Ishikawa (cell line): ENCODE measurements around the gene TFB1M.

Source experiments
- CEBPB ChIP-seq: IDR thresholded peaks from 2 replicates; pipeline ENCODE4 v1.6.1; 2012
- CREB1 ChIP-seq: IDR thresholded peaks from 2 replicates; pipeline ENCODE4 v1.6.1; 2012; ENCODE audit warnings: low read depth
- EGR1 ChIP-seq: IDR thresholded peaks from 2 replicates; pipeline ENCODE4 v1.6.1; 2012
- EP300 ChIP-seq: IDR thresholded peaks from 2 replicates; pipeline ENCODE4 v1.6.1; 2012; ENCODE audit warnings: borderline replicate concordance
- FOXM1 ChIP-seq: IDR thresholded peaks from 2 replicates; pipeline ENCODE4 v1.6.1; 2012; ENCODE audit warnings: low read depth, borderline replicate concordance
- NFIC ChIP-seq: IDR thresholded peaks from 2 replicates; pipeline ENCODE4 v1.6.1; 2012
- RAD21 ChIP-seq: IDR thresholded peaks from 2 replicates; pipeline ENCODE4 v1.6.1; 2012; ENCODE audit warnings: low read depth
- TAF1 ChIP-seq: IDR thresholded peaks from 2 replicates; pipeline ENCODE4 v1.6.1; 2012; ENCODE audit warnings: low read depth, mild to moderate bottlenecking
- TCF12 ChIP-seq: IDR thresholded peaks from 2 replicates; pipeline ENCODE4 v1.6.1; 2012; ENCODE audit warnings: low read depth
- TEAD4 ChIP-seq: IDR thresholded peaks from 2 replicates; pipeline ENCODE4 v1.6.1; 2012
- YY1 ChIP-seq: IDR thresholded peaks from 2 replicates; pipeline ENCODE4 v1.6.1; 2012; ENCODE audit warnings: low read depth
- ZBTB7A ChIP-seq: IDR thresholded peaks from 2 replicates; pipeline ENCODE4 v1.6.1; 2012; ENCODE audit warnings: low read depth
- TF ChIP-seq, protein P1 (sequence below): IDR thresholded peaks from 2 replicates; pipeline ENCODE4 v1.6.1; 2012; ENCODE audit warnings: low read depth, mild to moderate bottlenecking
- TF ChIP-seq, protein P2 (sequence below): IDR thresholded peaks from 2 replicates; pipeline ENCODE4 v1.6.1; 2012
- TF ChIP-seq, protein P3 (sequence below): IDR thresholded peaks from 2 replicates; pipeline ENCODE4 v1.6.1; 2012

The TFB1M gene

DNA sequence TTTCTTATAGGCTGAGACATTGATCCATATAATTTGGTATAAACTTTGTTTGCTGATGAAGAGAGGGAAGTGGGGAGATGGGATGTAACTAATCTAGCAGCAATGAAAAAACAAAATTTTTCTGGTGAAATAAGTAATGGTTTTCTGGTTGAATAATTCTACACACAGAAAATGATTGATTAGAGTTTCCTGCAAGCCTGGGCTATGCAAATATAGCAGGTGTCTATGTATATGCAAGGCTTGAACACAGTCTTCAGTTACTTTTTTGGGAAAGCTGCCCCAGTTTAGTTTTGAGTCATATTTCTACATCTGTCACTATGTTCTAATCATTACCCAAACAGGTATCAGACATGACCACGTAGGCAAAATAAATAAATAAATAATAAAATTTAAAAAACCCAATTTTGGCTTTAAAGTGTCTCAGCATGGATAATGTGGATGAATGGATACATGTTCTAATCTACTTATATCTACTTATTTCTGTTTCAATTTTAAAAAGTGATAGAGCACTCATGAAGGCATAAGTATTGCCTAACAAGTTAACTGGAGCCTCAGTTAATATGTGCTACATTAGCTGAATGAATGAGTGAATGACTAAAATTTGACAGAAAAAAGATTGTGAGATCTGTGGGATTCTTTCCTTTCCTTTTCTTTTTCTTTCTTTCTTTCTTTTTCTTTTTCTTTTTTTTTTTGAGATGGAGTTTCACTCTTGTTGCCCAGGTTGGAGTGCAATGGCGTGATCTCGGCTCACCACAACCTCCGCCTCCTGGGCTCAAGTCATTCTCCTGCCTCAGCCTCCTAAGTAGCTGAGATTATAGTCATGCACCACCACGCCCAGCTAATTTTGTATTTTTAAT lies 37.2 kb upstream of the TFB1M start:
- TF ChIP-seq TCF12 (no peak), CREB1 (no peak), RAD21 (no peak)

DNA sequence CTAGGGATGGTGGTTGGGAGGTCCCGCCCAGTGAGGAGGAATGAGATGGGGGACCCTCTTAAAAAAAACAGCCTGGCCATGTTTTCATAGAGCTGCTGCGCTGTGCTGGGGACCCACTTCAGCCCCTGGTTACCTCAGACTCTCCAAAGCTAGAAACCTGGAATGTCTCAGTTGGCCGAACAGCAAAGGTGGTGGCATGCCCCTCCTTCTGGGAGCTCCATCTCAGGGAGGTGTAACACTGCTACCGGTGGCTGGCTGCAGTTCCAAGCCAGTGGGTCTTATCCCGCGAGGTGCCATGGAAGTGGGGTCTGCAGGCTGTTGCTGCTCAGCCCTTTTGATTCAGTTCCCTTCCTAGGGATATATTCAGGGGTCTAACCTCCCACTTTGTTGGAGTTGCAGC lies 35.7 kb upstream of the TFB1M start:
- no peak for TF ChIP-seq NFIC
- TF ChIP-seq, protein P1, sequence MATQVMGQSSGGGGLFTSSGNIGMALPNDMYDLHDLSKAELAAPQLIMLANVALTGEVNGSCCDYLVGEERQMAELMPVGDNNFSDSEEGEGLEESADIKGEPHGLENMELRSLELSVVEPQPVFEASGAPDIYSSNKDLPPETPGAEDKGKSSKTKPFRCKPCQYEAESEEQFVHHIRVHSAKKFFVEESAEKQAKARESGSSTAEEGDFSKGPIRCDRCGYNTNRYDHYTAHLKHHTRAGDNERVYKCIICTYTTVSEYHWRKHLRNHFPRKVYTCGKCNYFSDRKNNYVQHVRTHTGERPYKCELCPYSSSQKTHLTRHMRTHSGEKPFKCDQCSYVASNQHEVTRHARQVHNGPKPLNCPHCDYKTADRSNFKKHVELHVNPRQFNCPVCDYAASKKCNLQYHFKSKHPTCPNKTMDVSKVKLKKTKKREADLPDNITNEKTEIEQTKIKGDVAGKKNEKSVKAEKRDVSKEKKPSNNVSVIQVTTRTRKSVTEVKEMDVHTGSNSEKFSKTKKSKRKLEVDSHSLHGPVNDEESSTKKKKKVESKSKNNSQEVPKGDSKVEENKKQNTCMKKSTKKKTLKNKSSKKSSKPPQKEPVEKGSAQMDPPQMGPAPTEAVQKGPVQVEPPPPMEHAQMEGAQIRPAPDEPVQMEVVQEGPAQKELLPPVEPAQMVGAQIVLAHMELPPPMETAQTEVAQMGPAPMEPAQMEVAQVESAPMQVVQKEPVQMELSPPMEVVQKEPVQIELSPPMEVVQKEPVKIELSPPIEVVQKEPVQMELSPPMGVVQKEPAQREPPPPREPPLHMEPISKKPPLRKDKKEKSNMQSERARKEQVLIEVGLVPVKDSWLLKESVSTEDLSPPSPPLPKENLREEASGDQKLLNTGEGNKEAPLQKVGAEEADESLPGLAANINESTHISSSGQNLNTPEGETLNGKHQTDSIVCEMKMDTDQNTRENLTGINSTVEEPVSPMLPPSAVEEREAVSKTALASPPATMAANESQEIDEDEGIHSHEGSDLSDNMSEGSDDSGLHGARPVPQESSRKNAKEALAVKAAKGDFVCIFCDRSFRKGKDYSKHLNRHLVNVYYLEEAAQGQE = no peak

DNA sequence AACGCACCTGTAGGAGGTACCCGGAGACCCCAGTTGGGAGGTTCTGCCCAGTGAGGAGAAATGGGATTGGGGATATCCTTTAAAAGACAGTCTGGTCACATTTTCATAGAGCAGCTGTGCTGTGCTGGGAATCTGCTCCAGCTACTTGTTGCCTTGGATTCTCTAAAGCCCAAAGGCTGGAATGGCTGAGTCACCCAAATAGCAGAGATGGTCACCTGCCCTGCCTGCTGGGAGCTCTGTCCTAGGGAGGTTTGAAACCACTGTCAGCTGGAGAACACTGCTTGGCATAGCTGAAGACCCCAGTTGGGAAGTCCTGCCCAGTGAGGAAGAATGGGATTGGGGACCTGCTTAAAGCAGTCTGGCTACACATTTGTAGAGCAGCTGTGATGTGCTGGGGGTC lies 34.8 kb upstream of the TFB1M start:
- TF ChIP-seq ZBTB7A (no peak), TCF12 (no peak), RAD21 (no peak), TAF1 (no peak), CREB1 (no peak), CEBPB (no peak), FOXM1 (no peak)
- TF ChIP-seq, protein P2, sequence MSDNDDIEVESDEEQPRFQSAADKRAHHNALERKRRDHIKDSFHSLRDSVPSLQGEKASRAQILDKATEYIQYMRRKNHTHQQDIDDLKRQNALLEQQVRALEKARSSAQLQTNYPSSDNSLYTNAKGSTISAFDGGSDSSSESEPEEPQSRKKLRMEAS = no peak
- TF ChIP-seq, protein P3, sequence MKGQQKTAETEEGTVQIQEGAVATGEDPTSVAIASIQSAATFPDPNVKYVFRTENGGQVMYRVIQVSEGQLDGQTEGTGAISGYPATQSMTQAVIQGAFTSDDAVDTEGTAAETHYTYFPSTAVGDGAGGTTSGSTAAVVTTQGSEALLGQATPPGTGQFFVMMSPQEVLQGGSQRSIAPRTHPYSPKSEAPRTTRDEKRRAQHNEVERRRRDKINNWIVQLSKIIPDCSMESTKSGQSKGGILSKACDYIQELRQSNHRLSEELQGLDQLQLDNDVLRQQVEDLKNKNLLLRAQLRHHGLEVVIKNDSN = no peak

DNA sequence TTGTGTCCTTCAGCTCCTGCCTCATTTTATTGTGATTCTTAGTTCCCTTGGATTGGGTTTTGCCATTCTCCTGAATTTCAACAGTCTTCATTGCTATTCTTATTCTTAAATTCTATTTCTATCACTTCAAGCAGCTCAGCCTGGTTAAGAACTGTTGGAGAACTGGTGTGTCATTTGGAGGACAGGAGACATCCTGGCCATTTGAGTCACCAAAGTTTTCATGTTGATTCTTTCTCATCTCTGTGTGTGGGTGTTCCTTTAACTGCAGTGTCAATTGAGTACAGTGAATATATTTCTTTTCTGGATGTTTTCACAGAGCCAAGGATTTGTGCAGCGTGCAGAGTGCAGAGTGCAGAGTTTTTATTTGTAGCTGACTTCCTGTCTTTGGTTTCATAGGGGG lies 33.5 kb upstream of the TFB1M start:
- TF ChIP-seq FOXM1 = no peak
- TF ChIP-seq, protein P2 = no peak

DNA sequence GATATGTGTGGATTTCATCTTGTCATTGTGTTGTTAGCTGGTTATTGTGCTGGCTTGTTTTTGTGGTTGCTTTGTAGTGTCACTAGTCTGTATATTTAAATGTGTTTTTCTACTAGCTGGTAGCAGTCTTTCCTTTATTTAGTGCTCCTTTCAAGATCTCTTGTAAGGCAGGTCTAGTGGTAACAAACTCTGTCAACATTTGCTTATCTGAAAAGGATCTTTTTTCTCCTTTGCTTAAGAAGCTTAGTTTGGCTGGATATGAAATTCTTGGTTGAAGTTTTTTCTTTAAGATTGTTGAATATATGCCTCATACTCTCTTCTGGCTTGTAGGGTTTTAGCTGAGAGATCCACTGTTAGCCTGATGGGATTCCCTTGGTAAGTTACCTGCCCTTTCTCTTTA lies 32.7 kb upstream of the TFB1M start:
- TF ChIP-seq RAD21 (no peak), CREB1 (no peak), ZBTB7A (no peak), CEBPB (no peak), TEAD4 (no peak), FOXM1 (no peak), NFIC (no peak), TCF12 (no peak), EGR1 (no peak), YY1 (no peak), TAF1 (no peak)
- TF ChIP-seq, protein P1 = no peak
- TF ChIP-seq, protein P3 = no peak
- TF ChIP-seq, protein P2 = no peak

DNA sequence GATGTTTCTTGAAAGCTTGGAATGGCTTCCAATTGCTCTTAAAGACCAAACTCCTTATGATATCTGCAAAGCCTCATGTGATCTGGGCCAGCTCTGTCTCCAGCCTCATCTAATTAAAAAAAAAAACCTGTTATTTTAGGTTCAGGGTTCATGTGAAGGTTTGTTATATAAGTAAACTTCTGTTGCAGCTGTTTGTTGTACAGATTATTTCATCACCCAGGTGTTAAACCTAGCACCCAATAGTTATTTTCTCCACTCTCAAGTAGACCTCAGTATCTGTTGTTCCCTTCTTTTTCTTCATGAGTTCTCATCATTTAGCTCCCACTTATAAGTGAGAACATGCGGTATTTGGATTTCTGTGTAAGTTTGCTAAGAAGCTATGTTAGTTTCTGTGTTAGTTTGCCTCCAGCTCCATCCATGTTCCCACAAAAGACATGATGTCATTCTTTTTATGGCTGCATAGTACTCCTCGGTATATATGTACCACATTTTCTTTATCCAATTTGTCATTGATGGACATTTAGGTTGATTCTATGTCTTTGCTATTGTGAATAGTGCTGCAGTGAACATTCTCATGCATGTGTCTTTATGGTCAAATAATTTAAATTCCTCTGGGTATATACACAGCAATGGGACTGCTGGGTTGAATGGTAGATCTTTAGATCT lies 30.2 kb upstream of the TFB1M start:
- TF ChIP-seq CREB1 (no peak), ZBTB7A (no peak), RAD21 (no peak), TAF1 (no peak), EGR1 (no peak), TCF12 (no peak), NFIC (no peak), FOXM1 (no peak), EP300 (no peak), YY1 (no peak), TEAD4 (no peak), CEBPB (no peak)
- TF ChIP-seq, protein P2 = no peak
